Smooth muscle cell (in vitro differentiated cells): ENCODE measurements around the gene GDF3. TPM values are rescaled to one million over a fixed set of nuclear protein-coding genes. Genes with fewer than 3 reads are reported as not detected.

ENCODE experiments used
- DNase-seq: peaks from one replicate; lab custom pipeline; 2025; ENCODE audit not compliant: unreplicated experiment; lab: John Stamatoyannopoulos, UW
- H2AFZ ChIP-seq: fragments of 200-600 bp; sonication (generic); 2 replicates; pipeline ENCODE4 v1.6.0; 2016; ENCODE audit warnings: antibody characterized with exemption, low read depth, mild to moderate bottlenecking
- H3F3A ChIP-seq: fragments of 200-600 bp; sonication (generic); 2 replicates; pipeline ENCODE4 v1.6.0; 2017; ENCODE audit warnings: antibody characterized with exemption, low read depth
- H3K27ac ChIP-seq: fragments of 200-600 bp; sonication (generic); 2 replicates; pipeline ENCODE4 v1.5.1; 2016; ENCODE audit warnings: low read depth, mild to moderate bottlenecking
- H3K27me3 ChIP-seq: fragments of 200-600 bp; sonication (generic); 2 replicates; pipeline ENCODE4 v1.6.1; 2016; ENCODE audit warnings: low read depth, mild to moderate bottlenecking
- H3K36me3 ChIP-seq: fragments of 200-600 bp; sonication (generic); 2 replicates; pipeline ENCODE4 v1.5.1; 2016; ENCODE audit warnings: low read depth
- H3K4me1 ChIP-seq: fragments of 200-600 bp; sonication (generic); 2 replicates; pipeline ENCODE4 v1.5.1; 2016; ENCODE audit warnings: low read depth
- H3K4me2 ChIP-seq: fragments of 200-600 bp; sonication (generic); 2 replicates; pipeline ENCODE4 v1.6.0; 2016; ENCODE audit warnings: mild to moderate bottlenecking
- H3K4me3 ChIP-seq: fragments of 200-600 bp; sonication (generic); 2 replicates; pipeline ENCODE4 v1.5.1; 2016; ENCODE audit warnings: mild to moderate bottlenecking
- H3K79me2 ChIP-seq: fragments of 200-600 bp; sonication (generic); 2 replicates; pipeline ENCODE4 v1.6.0; 2016; ENCODE audit warnings: low read depth, mild to moderate bottlenecking
- H3K9ac ChIP-seq: fragments of 200-600 bp; sonication (generic); 2 replicates; pipeline ENCODE4 v1.6.0; 2016; ENCODE audit warnings: low read depth
- H3K9me3 ChIP-seq: fragments of 200-600 bp; sonication (generic); replicated peaks from 2 replicates; pipeline ENCODE4 v1.5.1; 2016; ENCODE audit warnings: low read depth
- H4K20me1 ChIP-seq: fragments of 200-600 bp; sonication (generic); 2 replicates; pipeline ENCODE4 v1.6.0; 2016; ENCODE audit warnings: low read depth
- CTCF ChIP-seq: fragments of 200-600 bp; sonication (generic); IDR thresholded peaks from 2 replicates; pipeline ENCODE4 v1.5.1; 2017; ENCODE audit warnings: borderline replicate concordance, mild to moderate bottlenecking, antibody characterized with exemption; ENCODE audit not compliant: insufficient read depth, poor library complexity, severe bottlenecking
- WGBS: methylation state at CpG from one replicate; pipeline ENCODE4 v1.1.7; 2016; ENCODE audit warnings: low lambda C conversion rate; 5-methylcytosine and 5-hydroxymethylcytosine counted together
- polyA plus RNA-seq: library from polyadenylated mRNA; unstranded; fragments of >200 nt; fragmentation: Nextera tagmentation; extraction: Ambion mirVana; gene quantifications from 2 replicates; pipeline ENCODE4 v1.2.1, GENCODE V29; 2016
- total RNA-seq: library from RNA; depleted of rRNA; stranded (reverse); fragments of >200 nt; gene quantifications from 2 replicates; pipeline ENCODE4 v1.2.3, GENCODE V29; 2014

GDF3 gene
- total and polyA plus RNA-seq, 2 experiments from 2014 or later, result not detected

DNA sequence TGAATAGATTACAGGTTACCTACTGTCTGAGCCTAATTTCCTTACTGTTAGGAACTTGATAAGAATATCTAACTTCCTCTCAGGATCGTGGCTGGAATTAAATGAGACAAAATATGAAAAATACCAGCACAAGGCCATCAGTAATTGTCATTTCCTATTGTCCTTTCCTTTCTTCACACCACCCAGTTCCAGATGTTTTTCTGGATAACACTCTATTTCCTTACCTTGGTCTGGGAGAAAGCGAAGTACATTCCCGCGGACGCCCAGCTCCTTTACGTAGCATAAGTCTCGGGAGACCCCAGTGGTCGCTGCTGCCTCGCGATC, 376 bp downstream of the GDF3 start:
- Histone ChIP-seq H3K27ac (no peak overlapping the region), H3K27me3 (no peaks in the 10 kb centered on the region), H3F3A (no peaks in the 10 kb centered on the region), H3K79me2 (no peaks in the 10 kb centered on the region), H3K36me3 (no peaks in the 10 kb centered on the region), H3K4me1 (no peaks in the 10 kb centered on the region), H3K9me3 (no peaks in the 10 kb centered on the region), H4K20me1 (no peaks in the 10 kb centered on the region), H3K4me3 (no peak overlapping the region), H2AFZ (no peak overlapping the region), H3K4me2 (no peak overlapping the region), H3K9ac (no peak overlapping the region)
- DNase-seq, result no peak
- TF ChIP-seq CTCF, result no peak
- 51% methylated on average over 10 of the region's 10 CpGs for WGBS

DNA sequence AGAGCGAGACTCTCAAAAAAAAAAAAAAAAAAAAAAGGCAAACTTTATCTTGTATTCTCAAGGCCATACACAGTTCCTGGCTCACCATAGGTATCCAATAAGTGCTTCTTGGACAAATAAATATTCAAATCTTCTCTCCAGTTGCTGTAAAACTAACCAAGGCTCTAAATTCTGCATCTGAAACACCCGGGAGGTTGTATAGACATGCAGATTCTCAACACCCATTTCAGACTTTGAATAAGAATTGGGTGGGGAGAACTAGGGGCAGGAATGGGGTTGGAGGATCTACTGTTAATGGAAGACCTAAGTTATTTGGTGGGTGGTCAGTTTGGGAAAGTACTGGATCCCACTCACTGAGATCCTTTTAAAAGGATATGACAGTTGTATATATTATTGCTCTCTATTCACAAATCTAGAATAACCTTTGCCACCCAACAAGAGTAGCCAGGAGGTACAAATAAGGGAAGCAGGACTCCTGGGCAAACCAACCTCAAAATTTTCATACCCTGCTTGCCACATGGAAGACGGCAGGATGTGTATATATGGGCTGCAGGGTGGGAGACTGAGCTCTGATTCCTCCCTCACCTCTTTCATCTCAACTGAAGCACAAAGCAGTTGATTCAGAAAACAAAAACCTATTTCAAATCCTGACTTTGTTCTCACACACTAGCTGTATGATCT, 879 bp downstream of the GDF3 start:
- Histone ChIP-seq H3K36me3 (no peaks in the 10 kb centered on the region), H3K79me2 (no peaks in the 10 kb centered on the region), H3K4me2 (no peak overlapping the region), H3K4me1 (no peaks in the 10 kb centered on the region), H2AFZ (no peak overlapping the region), H3F3A (no peaks in the 10 kb centered on the region), H4K20me1 (no peaks in the 10 kb centered on the region), H3K9me3 (no peaks in the 10 kb centered on the region), H3K9ac (no peak overlapping the region), H3K4me3 (no peak overlapping the region), H3K27me3 (no peaks in the 10 kb centered on the region), H3K27ac (no peak overlapping the region)
- no peak for DNase-seq
- no peak for TF ChIP-seq CTCF
- 53% methylated on average over 3 of the region's 3 CpGs for WGBS

DNA sequence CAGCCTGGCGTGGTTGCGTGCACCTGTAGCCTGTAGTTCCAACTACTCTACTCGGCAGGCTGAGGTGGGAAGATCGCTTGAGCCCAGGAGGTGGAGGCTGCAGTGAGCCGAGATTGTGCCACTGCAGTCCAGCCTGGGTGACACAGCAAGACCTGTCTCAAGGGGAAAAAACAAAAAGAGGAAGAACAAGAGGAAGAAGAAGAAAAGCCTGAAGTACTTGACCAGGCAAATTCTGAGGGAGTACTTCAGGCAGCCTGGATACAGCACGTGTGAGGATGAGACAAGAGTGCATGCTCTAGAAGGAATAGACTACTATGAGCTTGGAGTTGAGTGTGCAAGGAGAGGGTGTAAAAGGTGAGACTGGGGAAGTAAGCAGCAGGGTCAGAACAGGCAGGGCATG, 1.8 kb downstream of the GDF3 start:
- no peaks in the 10 kb centered on the region for H3K36me3 ChIP-seq
- no peaks in the 10 kb centered on the region for H4K20me1 ChIP-seq
- no peaks in the 10 kb centered on the region for H3K79me2 ChIP-seq
- H3K4me3 ChIP-seq, result no peak overlapping the region
- no peak overlapping the region for H2AFZ ChIP-seq
- no peak overlapping the region for H3K4me2 ChIP-seq
- no peak for TF ChIP-seq CTCF
- no peak overlapping the region for H3K9ac ChIP-seq
- H3K9me3 ChIP-seq, result no peaks in the 10 kb centered on the region
- H3K4me1 ChIP-seq, result no peaks in the 10 kb centered on the region
- no peak overlapping the region for H3K27ac ChIP-seq
- 83% methylated on average over 6 of the region's 6 CpGs for WGBS
- no peaks in the 10 kb centered on the region for H3K27me3 ChIP-seq
- no peaks in the 10 kb centered on the region for H3F3A ChIP-seq
- no peak for DNase-seq

DNA sequence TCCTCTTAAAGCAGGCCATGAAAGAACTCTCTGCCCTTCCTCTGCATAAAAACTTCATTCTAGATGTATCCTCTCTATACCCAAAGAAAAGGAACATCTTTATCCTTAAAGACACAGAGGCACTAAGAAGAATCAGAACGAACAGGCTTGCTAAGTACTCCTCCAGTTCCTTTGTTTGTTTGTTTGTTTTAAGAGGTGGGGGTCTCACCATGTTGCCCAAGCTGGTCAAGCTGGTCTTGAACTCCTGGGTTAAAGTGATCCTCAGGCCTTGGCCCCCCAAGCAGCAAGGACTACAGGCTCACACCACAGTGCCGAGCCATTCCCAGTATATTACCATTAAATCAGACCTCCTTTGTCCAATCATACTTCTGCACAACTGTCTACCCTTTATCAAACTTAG, 14.0 kb downstream of the GDF3 start:
- H3K4me2 ChIP-seq, result no peak overlapping the region
- H3K27ac ChIP-seq, result no peak overlapping the region
- WGBS, result 72% methylated on average over 2 of the region's 2 CpGs
- H3F3A ChIP-seq, result no peaks in the 10 kb centered on the region
- H3K9me3 ChIP-seq, result no peaks in the 10 kb centered on the region
- H4K20me1 ChIP-seq, result no peaks in the 10 kb centered on the region
- H3K4me1 ChIP-seq, result no peaks in the 10 kb centered on the region
- no peak for TF ChIP-seq CTCF
- no peak overlapping the region for H2AFZ ChIP-seq
- no peak overlapping the region for H3K9ac ChIP-seq
- H3K27me3 ChIP-seq, result no peaks in the 10 kb centered on the region
- no peak for DNase-seq
- no peak overlapping the region for H3K4me3 ChIP-seq
- H3K36me3 ChIP-seq, result no peaks in the 10 kb centered on the region
- H3K79me2 ChIP-seq, result no peaks in the 10 kb centered on the region
